ENCODE results near the gene CDA.

The CDA gene

GRCh38 chr1:20661207-20662109 is 72.6 kb downstream of the CDA start, which contains the start of gene DDOST:
Gene DDOST, minus strand, starts transcription at chr1:20661369. Its CDS starts 19 bp downstream, at chr1:20661350.
- Histone ChIP-seq H3K4me1 (ENCODE audit: control insufficient read depth, insufficient read depth, low read length) (peaks cover 18% of the 10 kb centered on the region), H3K9me3 (ENCODE audit: control insufficient read depth, low read length) (no peaks in the 10 kb centered on the region), H3K27ac (ENCODE audit: insufficient read depth, low read depth, low read length, poor library complexity, severe bottlenecking) (peak within 1 kb of the TSS; percentile 16), H3K36me3 (ENCODE audit: control insufficient read depth, insufficient read depth, low read length) (peaks cover 10% of the 10 kb centered on the region), H3K4me3 (ENCODE audit: insufficient read depth, low read depth, low read length) (peak within 1 kb of the TSS; percentile 84), H3K27me3 (ENCODE audit: control insufficient read depth, insufficient read depth, low read length, poor library complexity, severe bottlenecking) (no peaks in the 10 kb centered on the region)
- WGBS, 2 experiments = 3% methylated on average over 58 of the region's 58 CpGs

GRCh38 chr1:20662110-20662475 is 73.2 kb downstream of the CDA start:
- Histone ChIP-seq H3K27ac (ENCODE audit: insufficient read depth, low read depth, low read length, poor library complexity, severe bottlenecking) (no peak overlapping the region), H3K36me3 (ENCODE audit: control insufficient read depth, insufficient read depth, low read length) (peaks cover 6% of the 10 kb centered on the region), H3K9me3 (ENCODE audit: control insufficient read depth, low read length) (no peaks in the 10 kb centered on the region), H3K4me1 (ENCODE audit: control insufficient read depth, insufficient read depth, low read length) (peaks cover 18% of the 10 kb centered on the region), H3K27me3 (ENCODE audit: control insufficient read depth, insufficient read depth, low read length, poor library complexity, severe bottlenecking) (no peaks in the 10 kb centered on the region), H3K4me3 (ENCODE audit: insufficient read depth, low read depth, low read length) (peak overlapping the region; percentile 84)
- WGBS, 2 experiments = 73 to 74% methylated on average over 7 of the region's 7 CpGs

DNA sequence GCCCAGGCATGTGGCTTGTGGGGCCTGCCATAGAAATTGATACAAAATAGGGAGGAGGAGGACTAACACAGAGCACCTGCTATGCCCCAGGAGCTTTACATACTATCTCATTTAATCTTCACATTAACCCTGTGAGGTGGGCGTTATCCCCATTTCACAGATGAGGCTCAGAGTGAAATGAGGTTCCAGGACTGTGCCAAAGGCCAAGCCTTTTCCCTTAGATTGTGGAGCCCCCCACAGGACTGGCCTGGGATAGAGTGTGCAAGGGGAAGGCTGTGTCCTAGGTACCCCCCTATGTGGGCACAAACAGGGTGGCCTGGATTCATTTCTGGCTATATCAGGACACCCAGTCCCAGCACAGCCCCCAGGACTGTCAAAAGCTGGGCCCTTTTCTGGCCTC is 74.5 kb downstream of the CDA start:
- H3K27ac ChIP-seq (ENCODE audit: insufficient read depth, low read depth, low read length, poor library complexity, severe bottlenecking) = no peak overlapping the region
- peaks cover 1% of the 10 kb centered on the region for H3K36me3 ChIP-seq (ENCODE audit: control insufficient read depth, insufficient read depth, low read length)
- H3K9me3 ChIP-seq (ENCODE audit: control insufficient read depth, low read length) = no peaks in the 10 kb centered on the region
- H3K4me1 ChIP-seq (ENCODE audit: control insufficient read depth, insufficient read depth, low read length) = peaks cover 18% of the 10 kb centered on the region
- H3K27me3 ChIP-seq (ENCODE audit: control insufficient read depth, insufficient read depth, low read length, poor library complexity, severe bottlenecking) = no peaks in the 10 kb centered on the region
- H3K4me3 ChIP-seq (ENCODE audit: insufficient read depth, low read depth, low read length) = no peak overlapping the region
- 85 to 100% methylated on average over 1 of the region's 1 CpG for WGBS, 2 experiments

DNA sequence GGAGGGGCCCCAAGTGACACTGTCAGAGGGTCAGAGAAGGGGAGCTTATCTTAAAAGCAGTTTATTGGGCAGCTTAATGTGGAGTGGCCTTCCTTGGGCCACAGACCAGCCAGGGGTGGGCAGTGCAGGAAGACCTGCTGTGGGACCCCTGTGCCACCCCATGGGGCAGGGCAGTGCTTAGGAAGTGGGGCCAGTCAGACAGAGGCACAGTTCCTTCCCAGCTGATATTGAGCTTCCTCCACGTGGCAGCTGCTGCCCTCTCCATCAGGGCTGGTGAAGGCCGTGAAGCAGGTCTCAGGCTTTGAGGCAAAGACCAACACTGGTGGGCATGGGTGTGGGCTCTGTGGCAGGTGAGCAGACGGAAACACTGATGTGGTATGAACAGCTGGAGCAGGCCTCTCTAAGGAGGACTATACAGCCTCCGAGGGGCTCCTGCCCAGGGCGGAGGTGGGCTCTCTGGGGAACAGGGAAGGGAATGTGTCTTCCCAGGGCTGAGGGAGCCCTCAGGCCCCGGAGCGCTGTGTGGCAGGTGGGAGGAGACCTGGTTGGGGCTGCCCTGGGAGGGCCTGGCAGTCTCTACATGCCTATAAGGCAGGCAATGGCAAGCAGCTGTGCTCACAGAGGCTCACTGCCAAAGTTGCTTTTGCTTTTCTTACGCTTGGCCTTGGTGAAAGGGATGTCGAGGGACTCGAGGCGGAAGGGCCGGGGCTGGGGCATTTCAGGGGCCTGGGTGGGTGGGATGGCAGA is 75.2 kb downstream of the CDA start:
- H3K36me3 ChIP-seq (ENCODE audit: control insufficient read depth, insufficient read depth, low read length) = no peaks in the 10 kb centered on the region
- H3K4me1 ChIP-seq (ENCODE audit: control insufficient read depth, insufficient read depth, low read length) = peaks cover 18% of the 10 kb centered on the region
- WGBS, 2 experiments = 91 to 92% methylated on average over 12 of the region's 12 CpGs
- no peak overlapping the region for H3K4me3 ChIP-seq (ENCODE audit: insufficient read depth, low read depth, low read length)
- no peak overlapping the region for H3K27ac ChIP-seq (ENCODE audit: insufficient read depth, low read depth, low read length, poor library complexity, severe bottlenecking)
- H3K9me3 ChIP-seq (ENCODE audit: control insufficient read depth, low read length) = no peaks in the 10 kb centered on the region
- H3K27me3 ChIP-seq (ENCODE audit: control insufficient read depth, insufficient read depth, low read length, poor library complexity, severe bottlenecking) = no peaks in the 10 kb centered on the region

- 93% methylated on average over 12 of the region's 12 CpGs for WGBS, 2 experiments
- H3K36me3 ChIP-seq (ENCODE audit: control insufficient read depth, insufficient read depth, low read length) = no peaks in the 10 kb centered on the region
- no peaks in the 10 kb centered on the region for H3K9me3 ChIP-seq (ENCODE audit: control insufficient read depth, low read length)
- no peak overlapping the region for H3K27ac ChIP-seq (ENCODE audit: insufficient read depth, low read depth, low read length, poor library complexity, severe bottlenecking)
- no peak overlapping the region for H3K4me3 ChIP-seq (ENCODE audit: insufficient read depth, low read depth, low read length)
- peaks cover 6% of the 10 kb centered on the region for H3K4me1 ChIP-seq (ENCODE audit: control insufficient read depth, insufficient read depth, low read length)
- H3K27me3 ChIP-seq (ENCODE audit: control insufficient read depth, insufficient read depth, low read length, poor library complexity, severe bottlenecking) = no peaks in the 10 kb centered on the region
These were observed 76.8 kb downstream of the CDA start for GRCh38 chr1:20665726-20666125.

- Histone ChIP-seq H3K4me3 (ENCODE audit: insufficient read depth, low read depth, low read length) (no peak overlapping the region), H3K27ac (ENCODE audit: insufficient read depth, low read depth, low read length, poor library complexity, severe bottlenecking) (no peak overlapping the region), H3K27me3 (ENCODE audit: control insufficient read depth, insufficient read depth, low read length, poor library complexity, severe bottlenecking) (no peaks in the 10 kb centered on the region), H3K36me3 (ENCODE audit: control insufficient read depth, insufficient read depth, low read length) (no peaks in the 10 kb centered on the region), H3K9me3 (ENCODE audit: control insufficient read depth, low read length) (no peaks in the 10 kb centered on the region), H3K4me1 (ENCODE audit: control insufficient read depth, insufficient read depth, low read length) (peaks cover 6% of the 10 kb centered on the region)
- WGBS, 2 experiments = 83 to 86% methylated on average over 16 of the region's 16 CpGs
These were observed 77.2 kb downstream of the CDA start for GRCh38 chr1:20666146-20666545.

GRCh38 chr1:20666804-20667203 is 77.9 kb downstream of the CDA start:
- H3K36me3 ChIP-seq (ENCODE audit: control insufficient read depth, insufficient read depth, low read length) = no peaks in the 10 kb centered on the region
- no peak overlapping the region for H3K27ac ChIP-seq (ENCODE audit: insufficient read depth, low read depth, low read length, poor library complexity, severe bottlenecking)
- H3K9me3 ChIP-seq (ENCODE audit: control insufficient read depth, low read length) = no peaks in the 10 kb centered on the region
- 93 to 95% methylated on average over 1 of the region's 1 CpG for WGBS, 2 experiments
- H3K27me3 ChIP-seq (ENCODE audit: control insufficient read depth, insufficient read depth, low read length, poor library complexity, severe bottlenecking) = no peaks in the 10 kb centered on the region
- H3K4me1 ChIP-seq (ENCODE audit: control insufficient read depth, insufficient read depth, low read length) = peaks cover 6% of the 10 kb centered on the region
- H3K4me3 ChIP-seq (ENCODE audit: insufficient read depth, low read depth, low read length) = no peak overlapping the region

Data from ectodermal cell (in vitro differentiated cells).